Liver (tissue), 9 donors: ENCODE measurements around the gene PAX6. TPM values are rescaled to one million over a fixed set of nuclear protein-coding genes. Genes with fewer than 3 reads are reported as not detected.
A peak's percentile ranks its signal among the peaks of the same experiment; 100 is the strongest.

Experiments
- DNase-seq: peaks from one replicate; pipeline ENCODE4 v3.0.0-alpha.2; 2017; ENCODE audit warnings: low spot score
- H3K27ac ChIP-seq, 2 donors: one replicate each; pipeline ENCODE4 v1.7.0; 2013; ENCODE audit warnings: inconsistent platforms in 2 of 2, low read length in 2 of 2, control low read depth in 1 of 2, low read depth in 1 of 2, mild to moderate bottlenecking in 1 of 2
- H3K27me3 ChIP-seq, 4 donors: one replicate each; pipeline versions ENCODE4 v1.6.1 to v1.7.0; 2013; ENCODE audit warnings: low read length in 3 of 4, inconsistent platforms in 1 of 4, mild to moderate bottlenecking in 1 of 4, moderate library complexity in 1 of 4; ENCODE audit not compliant: control insufficient read depth in 4 of 4, insufficient read depth in 4 of 4
- H3K36me3 ChIP-seq, 4 donors: one replicate each; pipeline versions ENCODE4 v1.6.1 to v1.7.0; 2013; ENCODE audit warnings: low read length in 3 of 4, mild to moderate bottlenecking in 3 of 4, low read depth in 1 of 4, moderate library complexity in 1 of 4; ENCODE audit not compliant: control insufficient read depth in 4 of 4, insufficient read depth in 3 of 4
- H3K4me1 ChIP-seq, 4 donors: one replicate each; pipeline versions ENCODE4 v1.6.1 to v1.7.0; 2013; ENCODE audit warnings: low read length in 3 of 4, mild to moderate bottlenecking in 3 of 4, moderate library complexity in 1 of 4; ENCODE audit not compliant: control insufficient read depth in 4 of 4, insufficient read depth in 4 of 4
- H3K4me3 ChIP-seq, 3 donors: one replicate each; pipeline versions ENCODE4 v1.6.1 to v1.7.0; 2013; ENCODE audit warnings: low read length in 3 of 3, control low read depth in 1 of 3, low read depth in 1 of 3, mild to moderate bottlenecking in 1 of 3
- H3K9ac ChIP-seq, 2 donors: one replicate each; pipeline ENCODE4 v1.7.0; 2013; ENCODE audit warnings: low read length in 2 of 2, mild to moderate bottlenecking in 2 of 2, moderate library complexity in 2 of 2, control low read depth in 1 of 2, low read depth in 1 of 2
- H3K9me3 ChIP-seq, 4 donors: one replicate each; pipeline versions ENCODE4 v1.6.1 to v1.7.0; 2013; ENCODE audit warnings: low read length in 3 of 4; ENCODE audit not compliant: control insufficient read depth in 4 of 4
- ATF3 ChIP-seq: IDR thresholded peaks from 2 replicates; pipeline ENCODE4 v1.6.1; 2016; ENCODE audit warnings: antibody characterized with exemption
- EGR1 ChIP-seq, 2 donors: IDR thresholded peaks; 2 replicates each; pipeline ENCODE4 v1.6.1; 2016 to 2018; ENCODE audit warnings: antibody characterized with exemption in 2 of 2, low read depth in 2 of 2
- FOXA1 ChIP-seq: IDR thresholded peaks from 2 replicates; pipeline ENCODE4 v1.6.1; 2016; ENCODE audit warnings: antibody characterized with exemption
- FOXA2 ChIP-seq: IDR thresholded peaks from 2 replicates; pipeline ENCODE4 v1.6.1; 2016; ENCODE audit warnings: antibody characterized with exemption
- GABPA ChIP-seq, 2 donors: IDR thresholded peaks in 1 of 2; conservative IDR thresholded peaks in 1 of 2; 2 replicates each; pipeline ENCODE4 v1.6.1; 2016; ENCODE audit warnings: antibody characterized with exemption in 2 of 2, mild to moderate bottlenecking in 1 of 2, moderate library complexity in 1 of 2
- HNF4A ChIP-seq, 2 donors: conservative IDR thresholded peaks; 2 replicates each; pipeline ENCODE4 v1.6.1; 2016; ENCODE audit warnings: antibody characterized with exemption in 2 of 2, mild to moderate bottlenecking in 2 of 2
- HNF4G ChIP-seq: IDR thresholded peaks from 2 replicates; pipeline ENCODE4 v1.6.1; 2016; ENCODE audit warnings: antibody characterized with exemption
- JUND ChIP-seq, 2 donors: IDR thresholded peaks; 2 replicates each; pipeline ENCODE4 v1.6.1; 2016; ENCODE audit warnings: antibody characterized with exemption in 2 of 2
- NR2F2 ChIP-seq: IDR thresholded peaks from 2 replicates; pipeline ENCODE4 v1.6.1; 2016; ENCODE audit warnings: antibody characterized with exemption
- RAD21 ChIP-seq, 2 donors: IDR thresholded peaks; 2 replicates each; pipeline ENCODE4 v1.6.1; 2016; ENCODE audit warnings: antibody characterized with exemption in 2 of 2, mild to moderate bottlenecking in 2 of 2
- REST ChIP-seq: IDR thresholded peaks from 2 replicates; pipeline ENCODE4 v1.6.1; 2016; ENCODE audit warnings: antibody characterized with exemption, mild to moderate bottlenecking
- RXRA ChIP-seq, 2 donors: IDR thresholded peaks; 2 replicates each; pipeline ENCODE4 v1.6.1; 2017 to 2018; ENCODE audit warnings: antibody characterized with exemption in 2 of 2, mild to moderate bottlenecking in 1 of 2
- SP1 ChIP-seq: IDR thresholded peaks from 2 replicates; pipeline ENCODE4 v1.6.1; 2018; ENCODE audit warnings: antibody characterized with exemption, mild to moderate bottlenecking
- TAF1 ChIP-seq: conservative IDR thresholded peaks from 2 replicates; pipeline ENCODE4 v1.6.1; 2016; ENCODE audit warnings: antibody characterized with exemption, mild to moderate bottlenecking
- YY1 ChIP-seq: IDR thresholded peaks from 2 replicates; pipeline ENCODE4 v1.6.1; 2016; ENCODE audit warnings: antibody characterized with exemption, mild to moderate bottlenecking
- WGBS: extraction: QIAGEN DNeasy Blood & Tissue Kit; methylation state at CpG from one replicate; pipeline ENCODE4 v1.1.7; 2013; 5-methylcytosine and 5-hydroxymethylcytosine counted together
- polyA plus RNA-seq, 2 donors: library from polyadenylated mRNA; stranded (reverse) in 1 of 2; unstranded in 1 of 2; fragments of 200-250 nt in 1 of 2; fragments of >200 nt in 1 of 2; fragmentation: Nextera tagmentation in 1 of 2; extraction: Ambion mirVana in 1 of 2; gene quantifications; one replicate each; pipeline versions ENCODE4 v1.2.1 to v1.2.3, GENCODE V29; 2013 to 2015
- total RNA-seq, 2 donors: library from RNA; depleted of rRNA; stranded (reverse); fragments of >200 nt; gene quantifications; one replicate each; pipeline ENCODE4 v1.2.3, GENCODE V29; 2014
- TF ChIP-seq, protein P1 (sequence below): IDR thresholded peaks from 2 replicates; pipeline ENCODE4 v1.6.1; 2016; ENCODE audit warnings: antibody characterized with exemption
- TF ChIP-seq, protein P2 (sequence below): IDR thresholded peaks from 2 replicates; pipeline ENCODE4 v1.6.1; 2016; ENCODE audit warnings: antibody characterized with exemption
- TF ChIP-seq, protein P3 (sequence below): fragments of 150-350 bp; IDR thresholded peaks from 2 replicates; pipeline ENCODE4 v1.5.1; 2017; ENCODE audit warnings: improper control_type of control experiment, low read depth, low read length; ENCODE audit not compliant: missing input control
- donor health status: healthy.
- donor health status: healthy.
- donor health status: healthy.
- donor health status: healthy.
- donor health status: healthy.

Gene PAX6
- total and polyA plus RNA-seq, 4 donors = not detected

- TF ChIP-seq, protein P1, sequence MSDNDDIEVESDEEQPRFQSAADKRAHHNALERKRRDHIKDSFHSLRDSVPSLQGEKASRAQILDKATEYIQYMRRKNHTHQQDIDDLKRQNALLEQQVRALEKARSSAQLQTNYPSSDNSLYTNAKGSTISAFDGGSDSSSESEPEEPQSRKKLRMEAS = no peak
- TF ChIP-seq HNF4G = no peak
- TF ChIP-seq, protein P2, sequence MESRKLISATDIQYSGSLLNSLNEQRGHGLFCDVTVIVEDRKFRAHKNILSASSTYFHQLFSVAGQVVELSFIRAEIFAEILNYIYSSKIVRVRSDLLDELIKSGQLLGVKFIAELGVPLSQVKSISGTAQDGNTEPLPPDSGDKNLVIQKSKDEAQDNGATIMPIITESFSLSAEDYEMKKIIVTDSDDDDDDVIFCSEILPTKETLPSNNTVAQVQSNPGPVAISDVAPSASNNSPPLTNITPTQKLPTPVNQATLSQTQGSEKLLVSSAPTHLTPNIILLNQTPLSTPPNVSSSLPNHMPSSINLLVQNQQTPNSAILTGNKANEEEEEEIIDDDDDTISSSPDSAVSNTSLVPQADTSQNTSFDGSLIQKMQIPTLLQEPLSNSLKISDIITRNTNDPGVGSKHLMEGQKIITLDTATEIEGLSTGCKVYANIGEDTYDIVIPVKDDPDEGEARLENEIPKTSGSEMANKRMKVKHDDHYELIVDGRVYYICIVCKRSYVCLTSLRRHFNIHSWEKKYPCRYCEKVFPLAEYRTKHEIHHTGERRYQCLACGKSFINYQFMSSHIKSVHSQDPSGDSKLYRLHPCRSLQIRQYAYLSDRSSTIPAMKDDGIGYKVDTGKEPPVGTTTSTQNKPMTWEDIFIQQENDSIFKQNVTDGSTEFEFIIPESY = no peak
- Histone ChIP-seq H3K4me3 (no peak overlapping the region), H3K9ac (no peak overlapping the region), H3K9me3 (peaks cover 0 to 4% (median 0%) of the 10 kb centered on the region in 4 donors), H3K36me3 (no peaks in the 10 kb centered on the region), H3K27me3 (peaks cover 8 to 62% (median 35%) of the 10 kb centered on the region in 4 donors), H3K4me1 (peaks cover 13 to 26% (median 19%) of the 10 kb centered on the region in 4 donors), H3K27ac (no peak overlapping the region)
- peak; percentile 28 for DNase-seq
- WGBS = 7% methylated on average over 20 of the region's 20 CpGs
Observed at GRCh38 chr11:31805629-31806185, 5.4 kb downstream of the PAX6 start.

- DNase-seq = peak; percentile 31
- H3K4me3 ChIP-seq = no peak overlapping the region
- H3K36me3 ChIP-seq = no peaks in the 10 kb centered on the region
- peaks cover 9 to 20% (median 14%) of the 10 kb centered on the region in 4 donors for H3K4me1 ChIP-seq
- H3K27ac ChIP-seq = no peak overlapping the region
- 6% methylated on average over 51 of the region's 51 CpGs for WGBS
- H3K27me3 ChIP-seq = peaks cover 7 to 65% (median 39%) of the 10 kb centered on the region in 4 donors
- TF ChIP-seq, protein P2 = no peak
- TF ChIP-seq EGR1 (IDR thresholded peaks at IDR 0.05; ENCODE audit: low read depth in 2 of 2) (no peak), ATF3 (no peak), REST (no peak), FOXA1 (no peak), GABPA (IDR thresholded peaks at IDR 0.05 in 1 of 2, conservative IDR thresholded peaks at IDR 0.05 in 1 of 2) (no peak), YY1 (no peak), SP1 (no peak), RXRA (IDR thresholded peaks at IDR 0.05) (no peak), HNF4G (no peak), JUND (IDR thresholded peaks at IDR 0.05) (no peak), NR2F2 (no peak), RAD21 (IDR thresholded peaks at IDR 0.05) (no peak), FOXA2 (no peak), TAF1 (no peak), HNF4A (conservative IDR thresholded peaks at IDR 0.05) (no peak)
- TF ChIP-seq, protein P1 = no peak
- TF ChIP-seq, protein P3, sequence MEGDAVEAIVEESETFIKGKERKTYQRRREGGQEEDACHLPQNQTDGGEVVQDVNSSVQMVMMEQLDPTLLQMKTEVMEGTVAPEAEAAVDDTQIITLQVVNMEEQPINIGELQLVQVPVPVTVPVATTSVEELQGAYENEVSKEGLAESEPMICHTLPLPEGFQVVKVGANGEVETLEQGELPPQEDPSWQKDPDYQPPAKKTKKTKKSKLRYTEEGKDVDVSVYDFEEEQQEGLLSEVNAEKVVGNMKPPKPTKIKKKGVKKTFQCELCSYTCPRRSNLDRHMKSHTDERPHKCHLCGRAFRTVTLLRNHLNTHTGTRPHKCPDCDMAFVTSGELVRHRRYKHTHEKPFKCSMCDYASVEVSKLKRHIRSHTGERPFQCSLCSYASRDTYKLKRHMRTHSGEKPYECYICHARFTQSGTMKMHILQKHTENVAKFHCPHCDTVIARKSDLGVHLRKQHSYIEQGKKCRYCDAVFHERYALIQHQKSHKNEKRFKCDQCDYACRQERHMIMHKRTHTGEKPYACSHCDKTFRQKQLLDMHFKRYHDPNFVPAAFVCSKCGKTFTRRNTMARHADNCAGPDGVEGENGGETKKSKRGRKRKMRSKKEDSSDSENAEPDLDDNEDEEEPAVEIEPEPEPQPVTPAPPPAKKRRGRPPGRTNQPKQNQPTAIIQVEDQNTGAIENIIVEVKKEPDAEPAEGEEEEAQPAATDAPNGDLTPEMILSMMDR = no peak
- H3K9ac ChIP-seq = no peak overlapping the region
- peaks cover 0 to 4% (median 0%) of the 10 kb centered on the region in 4 donors for H3K9me3 ChIP-seq
Observed at GRCh38 chr11:31805037-31805628, 6.0 kb downstream of the PAX6 start.
